Measurements from ENCODE around the gene CHST10.
A peak's percentile ranks its signal among the peaks of the same experiment; 100 is the strongest.

Gene CHST10

GRCh38 chr2:100413571-100413970 is 3.9 kb downstream of the CHST10 start:
- DNase-seq, result no peak

GRCh38 chr2:100412881-100413321 is 4.6 kb downstream of the CHST10 start:
- DNase-seq, result no peak

- DNase-seq, result no peak
These were observed 5.0 kb downstream of the CHST10 start for GRCh38 chr2:100412466-100412865.

- no peak for DNase-seq
These were observed 5.6 kb downstream of the CHST10 start for GRCh38 chr2:100411841-100412292.

GRCh38 chr2:100409975-100410647 is 7.4 kb downstream of the CHST10 start:
- no peak for DNase-seq

GRCh38 chr2:100409461-100409860 is 8.0 kb downstream of the CHST10 start:
- no peak for DNase-seq

- DNase-seq, result no peak
These were observed 8.5 kb downstream of the CHST10 start for GRCh38 chr2:100408941-100409340.

GRCh38 chr2:100408104-100408503 is 9.4 kb downstream of the CHST10 start:
- DNase-seq, result no peak

GRCh38 chr2:100407563-100407962 is 9.9 kb downstream of the CHST10 start:
- no peak for DNase-seq

- DNase-seq, result no peak
These were observed 10.4 kb downstream of the CHST10 start for GRCh38 chr2:100407073-100407472.

- DNase-seq, result no peak
These were observed 11.4 kb downstream of the CHST10 start for GRCh38 chr2:100406120-100406508.

GRCh38 chr2:100405403-100406119 is 11.9 kb downstream of the CHST10 start:
- DNase-seq, result no peak

- no peak for DNase-seq
These were observed 13.1 kb downstream of the CHST10 start for GRCh38 chr2:100404411-100404810.

GRCh38 chr2:100403722-100404121 is 13.7 kb downstream of the CHST10 start:
- no peak for DNase-seq

- no peak for DNase-seq
These were observed 16.2 kb downstream of the CHST10 start for GRCh38 chr2:100401268-100401667.

- DNase-seq, result no peak
These were observed 17.8 kb downstream of the CHST10 start for GRCh38 chr2:100399714-100400113.

GRCh38 chr2:100397976-100398375 is 19.5 kb downstream of the CHST10 start:
- no peak for DNase-seq

GRCh38 chr2:100397118-100397860 is 20.2 kb downstream of the CHST10 start:
- no peak for DNase-seq

GRCh38 chr2:100396483-100396882 is 21.0 kb downstream of the CHST10 start:
- DNase-seq, result no peak

GRCh38 chr2:100395532-100396350 is 21.7 kb downstream of the CHST10 start:
- no peak for DNase-seq

GRCh38 chr2:100394111-100394641 is 23.3 kb downstream of the CHST10 start:
- peak in 1 of 2 donors; percentile 67 for DNase-seq

- no peak for DNase-seq
These were observed 24.1 kb downstream of the CHST10 start for GRCh38 chr2:100393362-100393761.

- DNase-seq, result no peak
These were observed 24.8 kb downstream of the CHST10 start for GRCh38 chr2:100392715-100393114.

Data from CD4-positive, alpha-beta T cell treated with Interleukin-1 beta for 1 hour (primary cell).